ENCODE measurements around the gene CA11.

- no peak for TF ChIP-seq CTCF (conservative IDR thresholded peaks at IDR 0.05; ENCODE audit: low read depth in 2 of 2)
- no peak for TF ChIP-seq EZH2 (IDR thresholded peaks at IDR 0.05; ENCODE audit: low read depth, unreplicated experiment)
Observed at GRCh38 chr19:48686088-48686487, 40.1 kb upstream of the CA11 start.

Measured in GM23338 (cell line).